22Rv1 (cell line): ENCODE measurements around the gene NR1H3.

Source experiments
- CTCF ChIP-seq: fragments of 450-650 bp; IDR thresholded peaks from 2 replicates; pipeline ENCODE4 v1.5.1; 2017; ENCODE audit warnings: mild to moderate bottlenecking
- ZFX ChIP-seq: fragments of 450-650 bp; IDR thresholded peaks from 2 replicates; pipeline ENCODE4 v1.6.1; 2017; ENCODE audit warnings: antibody characterized with exemption, borderline replicate concordance

- TF ChIP-seq CTCF (no peak), ZFX (no peak)
Observed at GRCh38 chr11:47289856-47290255, 32.1 kb downstream of the NR1H3 start.
